Mesendoderm (in vitro differentiated cells): ENCODE results near the gene DYNC1LI2.
A peak's percentile ranks its signal among the peaks of the same experiment; 100 is the strongest.

Experiments used
- DNase-seq: peaks from one replicate; pipeline ENCODE4 v3.0.0; 2013
- H2AK5ac ChIP-seq: 2 replicates; pipeline ENCODE4 v1.6.1; 2013; ENCODE audit warnings: low read length, inconsistent platforms
- H2BK120ac ChIP-seq: 2 replicates; pipeline ENCODE4 v1.6.1; 2013; ENCODE audit warnings: low read depth, mild to moderate bottlenecking, low read length, moderate library complexity, mixed read lengths
- H2BK15ac ChIP-seq: replicated peaks from 2 replicates; pipeline ENCODE4 v1.6.1; 2013; ENCODE audit warnings: low read depth, mild to moderate bottlenecking, moderate library complexity
- H2BK5ac ChIP-seq: 2 replicates; pipeline ENCODE4 v1.6.1; 2013; ENCODE audit warnings: low read length, inconsistent platforms
- H3K18ac ChIP-seq: 2 replicates; pipeline ENCODE4 v1.6.1; 2013; ENCODE audit warnings: mild to moderate bottlenecking, low read length, mixed read lengths
- H3K23ac ChIP-seq: one replicate; pipeline ENCODE4 v1.6.1; 2013; ENCODE audit warnings: low read length
- H3K27ac ChIP-seq: 2 replicates; pipeline ENCODE4 v1.5.1; 2013; ENCODE audit warnings: low read depth, mild to moderate bottlenecking, inconsistent platforms, low read length, moderate library complexity
- H3K27me3 ChIP-seq: 2 replicates; pipeline ENCODE4 v1.6.1; 2013; ENCODE audit warnings: low read length, control low read depth, mild to moderate bottlenecking, inconsistent platforms; ENCODE audit not compliant: insufficient read depth, poor library complexity
- H3K36me3 ChIP-seq: 2 replicates; pipeline ENCODE4 v1.6.1; 2013; ENCODE audit warnings: low read length, inconsistent platforms; ENCODE audit not compliant: control insufficient read depth, insufficient read depth
- H3K4ac ChIP-seq: one replicate; pipeline ENCODE4 v1.6.1; 2013; ENCODE audit warnings: low read depth, mild to moderate bottlenecking, low read length, moderate library complexity
- H3K4me1 ChIP-seq: 2 replicates; pipeline ENCODE4 v1.6.1; 2013; ENCODE audit warnings: low read depth, low read length, inconsistent platforms; ENCODE audit not compliant: control insufficient read depth
- H3K4me2 ChIP-seq: 2 replicates; pipeline ENCODE4 v1.6.1; 2013; ENCODE audit warnings: low read length
- H3K4me3 ChIP-seq: 2 replicates; pipeline ENCODE4 v1.5.1; 2013; ENCODE audit warnings: mild to moderate bottlenecking, low read length
- H3K56ac ChIP-seq: one replicate; pipeline ENCODE4 v1.6.1; 2013; ENCODE audit warnings: low read length
- H3K79me1 ChIP-seq: 2 replicates; pipeline ENCODE4 v1.6.1; 2013; ENCODE audit warnings: low read length, inconsistent platforms
- H3K79me2 ChIP-seq: 2 replicates; pipeline ENCODE4 v1.6.1; 2013; ENCODE audit warnings: mild to moderate bottlenecking, low read length; ENCODE audit not compliant: control insufficient read depth, insufficient read depth
- H3K9ac ChIP-seq: 2 replicates; pipeline ENCODE4 v1.6.1; 2013; ENCODE audit warnings: low read length, inconsistent platforms
- H4K5ac ChIP-seq: one replicate; pipeline ENCODE4 v1.6.1; 2013; ENCODE audit warnings: low read length
- H4K8ac ChIP-seq: one replicate; pipeline ENCODE4 v1.6.1; 2013; ENCODE audit warnings: low read depth, mild to moderate bottlenecking, control low read depth, low read length, moderate library complexity
- WGBS: extraction: QIAGEN DNeasy Blood & Tissue Kit; methylation state at CpG from one replicate; pipeline ENCODE4 v1.1.7; 2013; ENCODE audit warnings: low lambda C conversion rate, missing lambda C conversion rate; ENCODE audit not compliant: insufficient coverage; ENCODE audit errors: extremely low coverage; 5-methylcytosine and 5-hydroxymethylcytosine counted together

Gene DYNC1LI2

GRCh38 chr16:66695471-66695934, 55.9 kb downstream of the DYNC1LI2 start:
- no peaks in the 10 kb centered on the region for H3K27me3 ChIP-seq
- peak overlapping the region; percentile 59 for H3K4me3 ChIP-seq
- peaks cover 1% of the 10 kb centered on the region for H3K79me2 ChIP-seq
- no peak overlapping the region for H3K4ac ChIP-seq
- H3K56ac ChIP-seq: peak overlapping the region; percentile 92
- H2BK120ac ChIP-seq: no peak overlapping the region
- H4K8ac ChIP-seq: no peak overlapping the region
- H4K5ac ChIP-seq: no peak overlapping the region
- H2AK5ac ChIP-seq: no peak overlapping the region
- no peaks in the 10 kb centered on the region for H3K36me3 ChIP-seq
- no peak overlapping the region for H3K23ac ChIP-seq
- no peak for DNase-seq
- H3K27ac ChIP-seq: no peak overlapping the region
- no peak overlapping the region for H2BK5ac ChIP-seq
- H2BK15ac ChIP-seq: no peak overlapping the region
- H3K4me2 ChIP-seq: peak overlapping the region; percentile 93
- no CpG with 5 or more reads among the region's 8 CpGs for WGBS
- H3K18ac ChIP-seq: no peak overlapping the region
- H3K9ac ChIP-seq: peak overlapping the region; percentile 82
- no peaks in the 10 kb centered on the region for H3K4me1 ChIP-seq
- H3K79me1 ChIP-seq: peaks cover 5% of the 10 kb centered on the region

DNA sequence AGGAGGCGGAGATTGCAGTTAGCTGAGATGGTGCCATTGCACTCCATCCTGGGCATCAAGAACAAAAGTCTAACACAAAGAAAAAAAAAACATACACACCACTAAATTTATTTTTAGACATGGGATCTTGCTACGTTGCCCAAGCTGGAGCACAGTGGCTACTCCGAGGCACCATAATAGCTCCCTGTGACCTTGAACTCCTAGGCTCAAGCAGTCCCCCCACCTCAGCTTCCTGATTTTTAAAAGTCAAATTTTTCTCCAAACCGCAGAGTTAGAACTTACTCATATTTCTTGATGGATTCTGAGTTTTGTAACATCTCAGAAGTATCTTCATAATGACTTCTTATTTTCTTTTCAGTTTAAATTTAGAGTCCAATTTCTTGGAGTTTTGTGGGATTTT, 58.3 kb downstream of the DYNC1LI2 start:
- DNase-seq: no peak
- H3K27me3 ChIP-seq: no peaks in the 10 kb centered on the region
- H3K23ac ChIP-seq: no peak overlapping the region
- H2BK5ac ChIP-seq: no peak overlapping the region
- no peak overlapping the region for H3K56ac ChIP-seq
- H3K4me1 ChIP-seq: no peaks in the 10 kb centered on the region
- H4K8ac ChIP-seq: no peak overlapping the region
- H2AK5ac ChIP-seq: no peak overlapping the region
- no peak overlapping the region for H3K4me2 ChIP-seq
- no peak overlapping the region for H3K27ac ChIP-seq
- no peak overlapping the region for H3K4ac ChIP-seq
- H3K36me3 ChIP-seq: no peaks in the 10 kb centered on the region
- H3K79me1 ChIP-seq: peaks cover 7% of the 10 kb centered on the region
- H3K79me2 ChIP-seq: peaks cover 1% of the 10 kb centered on the region
- H3K18ac ChIP-seq: no peak overlapping the region
- no peak overlapping the region for H4K5ac ChIP-seq
- H3K9ac ChIP-seq: no peak overlapping the region
- WGBS: no CpG with 5 or more reads among the region's 4 CpGs
- no peak overlapping the region for H2BK120ac ChIP-seq
- H3K4me3 ChIP-seq: no peak overlapping the region
- H2BK15ac ChIP-seq: no peak overlapping the region

DNA sequence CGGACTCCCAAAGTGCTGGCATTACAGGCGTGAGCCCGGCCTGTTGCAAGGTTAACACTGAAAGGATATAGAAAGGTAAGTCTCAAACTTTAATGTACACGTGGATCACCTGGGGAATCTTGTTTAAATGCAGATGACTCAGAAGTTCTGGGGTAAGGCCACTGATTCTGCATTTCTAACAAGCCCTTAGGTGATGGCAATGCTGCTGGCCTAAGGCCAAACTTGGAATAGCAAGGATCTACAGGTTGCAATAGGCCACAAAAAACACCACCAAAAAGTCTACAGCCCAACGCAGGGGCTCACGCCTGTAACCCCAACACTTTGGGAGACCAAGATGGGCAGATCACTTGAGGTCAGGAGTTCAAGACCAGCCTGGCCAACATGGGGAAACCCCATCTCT, 59.1 kb downstream of the DYNC1LI2 start:
- no peak overlapping the region for H2BK5ac ChIP-seq
- no peak overlapping the region for H3K23ac ChIP-seq
- no peak overlapping the region for H3K4me3 ChIP-seq
- H2BK120ac ChIP-seq: no peak overlapping the region
- no peak overlapping the region for H3K4me2 ChIP-seq
- no peak overlapping the region for H3K4ac ChIP-seq
- H3K4me1 ChIP-seq: no peaks in the 10 kb centered on the region
- H3K36me3 ChIP-seq: no peaks in the 10 kb centered on the region
- no peak overlapping the region for H4K8ac ChIP-seq
- H2AK5ac ChIP-seq: no peak overlapping the region
- no peak overlapping the region for H3K18ac ChIP-seq
- DNase-seq: peak; percentile 40
- peaks cover 8% of the 10 kb centered on the region for H3K79me1 ChIP-seq
- no peak overlapping the region for H3K27ac ChIP-seq
- H3K9ac ChIP-seq: no peak overlapping the region
- peaks cover 1% of the 10 kb centered on the region for H3K79me2 ChIP-seq
- no CpG with 5 or more reads among the region's 6 CpGs for WGBS
- no peak overlapping the region for H4K5ac ChIP-seq
- H3K27me3 ChIP-seq: no peaks in the 10 kb centered on the region
- no peak overlapping the region for H2BK15ac ChIP-seq
- H3K56ac ChIP-seq: peak overlapping the region; percentile 15

- H2AK5ac ChIP-seq: no peak overlapping the region
- no CpG with 5 or more reads among the region's 6 CpGs for WGBS
- H3K4ac ChIP-seq: no peak overlapping the region
- H3K36me3 ChIP-seq: no peaks in the 10 kb centered on the region
- no peak overlapping the region for H3K4me3 ChIP-seq
- no peak overlapping the region for H3K4me2 ChIP-seq
- no peak overlapping the region for H2BK5ac ChIP-seq
- no peak overlapping the region for H3K56ac ChIP-seq
- no peak overlapping the region for H4K8ac ChIP-seq
- H2BK120ac ChIP-seq: no peak overlapping the region
- no peak for DNase-seq
- H3K79me2 ChIP-seq: peaks cover 1% of the 10 kb centered on the region
- H3K4me1 ChIP-seq: no peaks in the 10 kb centered on the region
- no peak overlapping the region for H3K23ac ChIP-seq
- peaks cover 8% of the 10 kb centered on the region for H3K79me1 ChIP-seq
- H3K27ac ChIP-seq: no peak overlapping the region
- H3K18ac ChIP-seq: no peak overlapping the region
- H4K5ac ChIP-seq: no peak overlapping the region
- no peak overlapping the region for H3K9ac ChIP-seq
- no peak overlapping the region for H2BK15ac ChIP-seq
- H3K27me3 ChIP-seq: no peaks in the 10 kb centered on the region
Observed at GRCh38 chr16:66691234-66691633, 60.2 kb downstream of the DYNC1LI2 start.

DNA sequence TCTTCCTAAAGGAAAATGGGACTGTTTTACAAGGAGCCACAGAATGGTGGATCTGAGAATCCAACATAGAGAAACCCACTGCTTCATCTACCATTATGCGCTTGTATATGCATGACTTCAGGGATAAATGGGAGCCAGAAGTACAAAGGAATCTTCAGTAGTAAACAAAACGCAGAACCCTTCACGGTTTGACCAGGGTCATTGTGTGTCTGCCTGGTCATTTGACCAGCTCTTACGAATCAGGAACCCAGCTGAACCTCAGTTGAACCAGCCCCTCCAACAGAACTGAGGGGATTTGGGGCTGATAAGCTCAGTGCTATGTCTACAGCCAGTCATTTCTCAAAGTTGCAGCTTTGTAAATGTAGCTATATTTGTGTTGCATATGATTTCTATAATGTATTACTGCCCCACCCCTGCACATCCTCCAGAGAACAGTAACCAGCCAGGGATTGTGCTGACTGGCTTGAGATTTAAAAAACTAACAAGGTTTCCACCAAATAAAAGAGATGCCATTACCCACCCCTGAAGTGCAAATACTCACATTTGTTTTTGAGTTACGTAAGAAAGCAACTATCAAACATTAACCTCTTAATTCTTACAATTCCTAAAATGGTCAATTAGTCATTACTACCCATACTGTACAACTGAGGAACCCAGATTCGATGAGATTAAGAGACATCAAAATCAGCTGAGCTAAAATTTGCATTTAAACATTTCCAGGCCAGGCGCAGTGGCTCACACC, 61.1 kb downstream of the DYNC1LI2 start:
- Histone ChIP-seq H2BK15ac (no peak overlapping the region), H4K5ac (no peak overlapping the region), H2AK5ac (no peak overlapping the region), H3K9ac (no peak overlapping the region), H3K56ac (no peak overlapping the region), H3K18ac (no peak overlapping the region), H2BK5ac (no peak overlapping the region), H3K79me2 (no peaks in the 10 kb centered on the region), H3K4me2 (no peak overlapping the region), H3K79me1 (peaks cover 5% of the 10 kb centered on the region), H3K23ac (no peak overlapping the region), H3K4ac (no peak overlapping the region), H3K27me3 (no peaks in the 10 kb centered on the region), H3K4me3 (no peak overlapping the region), H3K4me1 (no peaks in the 10 kb centered on the region), H2BK120ac (no peak overlapping the region), H3K36me3 (no peaks in the 10 kb centered on the region), H4K8ac (no peak overlapping the region), H3K27ac (no peak overlapping the region)
- WGBS: no CpG with 5 or more reads among the region's 7 CpGs
- DNase-seq: no peak

DNA sequence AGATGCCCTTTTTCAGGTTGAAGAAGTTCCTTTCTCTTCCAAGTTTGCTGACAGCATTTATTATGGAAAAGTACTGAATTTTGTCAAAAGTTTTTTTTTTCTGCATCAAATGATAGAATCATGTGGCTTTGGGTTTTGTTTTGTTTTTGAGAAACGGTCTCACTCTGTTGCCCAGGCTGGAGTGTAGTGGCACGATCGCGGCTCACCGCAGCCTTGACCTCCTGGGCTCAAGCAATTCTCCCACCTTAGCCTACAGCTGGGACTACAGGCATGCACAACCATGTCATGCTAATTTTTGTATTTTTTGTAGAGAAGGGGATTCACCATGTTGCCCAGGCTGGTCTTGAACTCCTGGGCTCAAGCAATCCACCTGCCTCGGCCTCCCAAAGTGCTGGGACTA, 62.1 kb downstream of the DYNC1LI2 start:
- Histone ChIP-seq H3K4ac (no peak overlapping the region), H3K36me3 (no peaks in the 10 kb centered on the region), H3K79me2 (no peaks in the 10 kb centered on the region), H3K9ac (no peak overlapping the region), H2BK120ac (no peak overlapping the region), H3K4me3 (no peak overlapping the region), H4K5ac (no peak overlapping the region), H3K27me3 (no peaks in the 10 kb centered on the region), H4K8ac (no peak overlapping the region), H3K27ac (no peak overlapping the region), H2BK5ac (no peak overlapping the region), H3K23ac (no peak overlapping the region), H3K79me1 (peaks cover 3% of the 10 kb centered on the region), H3K4me1 (no peaks in the 10 kb centered on the region), H3K18ac (no peak overlapping the region), H3K4me2 (no peak overlapping the region), H2BK15ac (no peak overlapping the region), H2AK5ac (no peak overlapping the region), H3K56ac (no peak overlapping the region)
- DNase-seq: no peak
- WGBS: no CpG with 5 or more reads among the region's 6 CpGs
